GM12878 (cell line): ENCODE data around the gene RAB4B. TPM values are rescaled to one million over a fixed set of nuclear protein-coding genes. Genes with fewer than 3 reads are reported as not detected.

Source experiments
- ATAC-seq: fragments of 200-7000 bp; cut with Tn5 transposase; 3 replicates; pipeline ENCODE4 v1.9.1; 2020; ENCODE audit warnings: mild to moderate bottlenecking, moderate library complexity
- BruUV-seq: library from RNA; stranded (reverse); fragments of 400-500 nt; replicated peaks from 2 replicates; lab custom pipeline; 2021; lab: Mats Ljungman, UMichigan
- CTCF ChIA-PET: fragments of 300-600 bp; sonication (Branson Sonifier 250); formaldehyde crosslinking; extraction: SDS; loops from one replicate; lab custom pipeline; 2021; ENCODE audit warnings: inconsistent platforms; lab: Yijun Ruan, JAX
- POLR2A ChIA-PET: fragments of 350-600 bp; formaldehyde crosslinking; extraction: SDS; loops from one replicate; lab custom pipeline; 2021; ENCODE audit warnings: inconsistent platforms; lab: Charles Lee
- RAD21 ChIA-PET: fragments of 300-600 bp; sonication (Branson Sonifier 250); formaldehyde crosslinking; loops from one replicate; lab custom pipeline; 2023; ENCODE audit warnings: antibody characterized with exemption; ENCODE audit not compliant: unreplicated experiment; lab: Charles Lee
- SMC1A ChIA-PET: fragments of 300-600 bp; sonication (Branson Sonifier 250); formaldehyde crosslinking; loops from one replicate; lab custom pipeline; 2023; ENCODE audit not compliant: unreplicated experiment, uncharacterized antibody; lab: Charles Lee
- DNase-seq: peaks from one replicate; pipeline ENCODE4 v3.0.0-alpha.2; 2011; ENCODE audit warnings: low read depth, low spot score
- FAIRE-seq: peaks from 3 replicates; lab custom pipeline; 2011; peaks lifted over from hg19 to GRCh38; lab: Jason Lieb, UNC
- H2AFZ ChIP-seq: 2 replicates; pipeline ENCODE4 v1.6.0; 2011; ENCODE audit warnings: low read depth, low read length, control low read depth; ENCODE audit not compliant: control insufficient read depth
- H3K27ac ChIP-seq: 2 replicates; pipeline ENCODE4 v1.5.1; 2011; ENCODE audit warnings: control low read depth; ENCODE audit not compliant: control insufficient read depth, insufficient read depth
- H3K27me3 ChIP-seq, 2 experiments: replicated peaks in 1 of 2; 2 replicates each; pipeline versions ENCODE4 v1.6.0 to v1.6.1; 2011; ENCODE audit warnings: low read length in 1 of 2; ENCODE audit not compliant: control insufficient read depth in 2 of 2, insufficient read depth in 2 of 2
- H3K36me3 ChIP-seq, 2 experiments: 2 replicates each; pipeline ENCODE4 v1.5.1; 2011; ENCODE audit warnings: low read length in 1 of 2; ENCODE audit not compliant: control insufficient read depth in 2 of 2, insufficient read depth in 2 of 2
- H3K4me1 ChIP-seq: 2 replicates; pipeline ENCODE4 v1.6.1; 2011; ENCODE audit warnings: mild to moderate bottlenecking, low read length, moderate library complexity, mixed read lengths; ENCODE audit not compliant: control insufficient read depth, insufficient read depth
- H3K4me2 ChIP-seq: 2 replicates; pipeline ENCODE4 v1.6.0; 2011; ENCODE audit warnings: control low read depth; ENCODE audit not compliant: control insufficient read depth, insufficient read depth
- H3K4me3 ChIP-seq: fragments of 200-600 bp; sonication (generic); 2 replicates; pipeline ENCODE4 v1.5.1; 2016
- H3K79me2 ChIP-seq: 2 replicates; pipeline ENCODE4 v1.6.0; 2011; ENCODE audit warnings: low read length; ENCODE audit not compliant: control insufficient read depth, insufficient read depth
- H3K9ac ChIP-seq: 2 replicates; pipeline ENCODE4 v1.8.0; 2011; ENCODE audit warnings: low read length, control low read depth, mixed read lengths; ENCODE audit not compliant: control insufficient read depth, insufficient read depth
- H3K9me3 ChIP-seq: replicated peaks from 3 replicates; pipeline ENCODE4 v1.5.1; 2011; ENCODE audit warnings: mild to moderate bottlenecking, low read length; ENCODE audit not compliant: control insufficient read depth, insufficient read depth
- H4K20me1 ChIP-seq: 2 replicates; pipeline ENCODE4 v1.6.0; 2011; ENCODE audit not compliant: control insufficient read depth, insufficient read depth
- CHD1 ChIP-seq: IDR thresholded peaks from 2 replicates; pipeline ENCODE4 v1.6.1; 2012; ENCODE audit warnings: low read depth, low read length, improper control_type of control experiment
- EED ChIP-seq: sonication (generic); IDR thresholded peaks from 2 replicates; pipeline ENCODE4 v1.6.1; 2016; ENCODE audit warnings: antibody characterized with exemption, low read depth
- IKZF1 ChIP-seq: fragments of 450-650 bp; conservative IDR thresholded peaks from 2 replicates; pipeline ENCODE4 v1.6.1; 2017; ENCODE audit warnings: antibody characterized with exemption, mild to moderate bottlenecking
- JUNB ChIP-seq: IDR thresholded peaks from 2 replicates; pipeline ENCODE4 v1.6.1; 2016; ENCODE audit warnings: antibody characterized with exemption, mild to moderate bottlenecking
- JUND ChIP-seq: IDR thresholded peaks from 2 replicates; pipeline ENCODE4 v1.6.1; 2012; ENCODE audit warnings: low read depth, mild to moderate bottlenecking, low read length, improper control_type of control experiment, moderate library complexity
- NFIC ChIP-seq: IDR thresholded peaks from 2 replicates; pipeline ENCODE4 v1.6.1; 2012; ENCODE audit warnings: low read depth, mild to moderate bottlenecking, inconsistent platforms, low read length, moderate library complexity
- POLR2A ChIP-seq: IDR thresholded peaks from 2 replicates; pipeline ENCODE4 v1.6.1; 2011; ENCODE audit warnings: low read depth, mild to moderate bottlenecking, low read length
- RCOR1 ChIP-seq: conservative IDR thresholded peaks from 2 replicates; pipeline ENCODE4 v1.6.1; 2012; ENCODE audit warnings: low read depth, low read length, improper control_type of control experiment
- SMARCA5 ChIP-seq: fragments of 450-650 bp; IDR thresholded peaks from 2 replicates; pipeline ENCODE4 v1.6.1; 2017; ENCODE audit warnings: mild to moderate bottlenecking
- SREBF1 ChIP-seq: IDR thresholded peaks from 2 replicates; pipeline ENCODE4 v1.6.1; 2012; ENCODE audit warnings: mild to moderate bottlenecking, low read length
- SUZ12 ChIP-seq: fragments of 200-600 bp; sonication (generic); IDR thresholded peaks from one replicate; pipeline ENCODE4 v1.6.1; 2018; ENCODE audit warnings: antibody characterized with exemption, mild to moderate bottlenecking; ENCODE audit not compliant: unreplicated experiment
- ZBED1 ChIP-seq: IDR thresholded peaks from 2 replicates; pipeline ENCODE4 v1.6.1; 2016; ENCODE audit warnings: borderline replicate concordance
- ZBTB4 ChIP-seq: fragments of 450-650 bp; formaldehyde crosslinking; IDR thresholded peaks from 2 replicates; pipeline ENCODE4 v1.4.0; 2022; ENCODE audit warnings: mild to moderate bottlenecking, moderate library complexity
- WGBS: methylation state at CpG from one replicate; pipeline ENCODE4 v1.1.6; 2016; ENCODE audit warnings: low lambda C conversion rate; ENCODE audit not compliant: insufficient replicate concordance, insufficient coverage; ENCODE audit errors: missing lambda C conversion rate; 5-methylcytosine and 5-hydroxymethylcytosine counted together
- in situ Hi-C: fragments of 300-500 bp; cut with MboI; formaldehyde crosslinking; loops from 9 replicates; pipeline ENCODE4 v1.14.3; 2018; ENCODE audit warnings: mixed read lengths
- intact Hi-C: fragments of 100-400 bp; cut with micrococcal nuclease; formaldehyde crosslinking; loops from one replicate; pipeline ENCODE4 v1.14.2; 2022; ENCODE audit not compliant: unreplicated experiment
- polyA plus RNA-seq, 11 experiments: library from polyadenylated mRNA; depleted of rRNA in 4 of 11; unstranded in 6 of 11; stranded (reverse) in 5 of 11; fragments of >200 nt; fragmentation: Nextera tagmentation in 4 of 11; fragmentation: Illumina TruSeq in 1 of 11; extraction: Ambion mirVana in 4 of 11; extraction: Trizol in 1 of 11; gene quantifications; 1 replicate in 1 of 11; 2 replicates in 10 of 11; pipeline versions ENCODE4 v1.2.1 to v1.2.3, GENCODE V29; 2011 to 2016; ENCODE audit warnings: inconsistent platforms in 2 of 11, missing spikeins in 2 of 11, low read depth in 1 of 11
- total RNA-seq, 4 experiments: library from RNA; depleted of rRNA in 3 of 4; stranded (reverse); fragments of >200 nt in 3 of 4; fragmentation: Illumina TruSeq in 1 of 4; extraction: Trizol in 1 of 4; gene quantifications; 2 replicates each; pipeline versions ENCODE4 v1.2.1 to v1.2.3, GENCODE V29; 2013 to 2021
- TF ChIP-seq, protein P1 (sequence below): fragments of 450-650 bp; IDR thresholded peaks from 2 replicates; pipeline ENCODE4 v1.6.1; 2018; ENCODE audit warnings: borderline replicate concordance, mild to moderate bottlenecking; ENCODE audit not compliant: partially characterized antibody
- TF ChIP-seq, protein P2 (sequence below): fragments of 450-650 bp; IDR thresholded peaks from 2 replicates; pipeline ENCODE4 v1.6.1; 2016; ENCODE audit warnings: mild to moderate bottlenecking, moderate library complexity, borderline replicate concordance

The RAB4B gene
- total and polyA plus RNA-seq, 10 of the 15 experiments (the other 5 are each of a cell fraction or from before 2014, with no cell fraction given) = 0.60 to 51.5 (median 27.7) TPM

DNA sequence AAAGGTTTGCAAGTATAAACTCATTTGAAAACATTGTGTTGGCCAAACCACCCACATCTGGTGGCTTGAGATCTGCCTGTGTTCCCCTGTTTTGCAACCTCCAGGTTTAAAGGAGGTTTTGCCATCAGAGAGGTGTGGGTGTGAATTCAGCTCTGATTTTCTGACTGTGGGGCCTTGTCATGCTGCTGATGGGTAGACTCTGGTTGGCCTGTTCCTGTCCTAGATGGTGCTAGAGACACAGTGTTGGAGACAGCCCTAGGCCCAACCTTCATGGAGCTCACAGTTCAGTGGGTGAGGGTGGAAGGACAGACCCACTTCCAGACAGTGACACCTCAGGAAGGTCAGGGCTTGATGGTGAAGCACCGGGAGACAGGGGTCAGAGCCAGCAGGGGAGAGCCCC, 7.5 kb downstream of the RAB4B start:
- no peak for DNase-seq
- SMC1A ChIA-PET = no interaction called here
- no TSS peak for BruUV-seq
- no peaks in the 10 kb centered on the region for H3K9me3 ChIP-seq
- no peak overlapping the region for H3K4me3 ChIP-seq
- H3K4me1 ChIP-seq = peaks cover 9% of the 10 kb centered on the region
- 89% methylated on average over 1 of the region's 1 CpG for WGBS
- no peak overlapping the region for H2AFZ ChIP-seq
- no peak overlapping the region for H3K27ac ChIP-seq
- TF ChIP-seq NFIC (no peak), JUNB (no peak), JUND (no peak), SMARCA5 (no peak), IKZF1 (no peak), EED (no peak), CHD1 (no peak), RCOR1 (no peak), ZBTB4 (no peak), ZBED1 (no peak), POLR2A (no peak), SREBF1 (no peak), SUZ12 (no peak)
- TF ChIP-seq, protein P1, sequence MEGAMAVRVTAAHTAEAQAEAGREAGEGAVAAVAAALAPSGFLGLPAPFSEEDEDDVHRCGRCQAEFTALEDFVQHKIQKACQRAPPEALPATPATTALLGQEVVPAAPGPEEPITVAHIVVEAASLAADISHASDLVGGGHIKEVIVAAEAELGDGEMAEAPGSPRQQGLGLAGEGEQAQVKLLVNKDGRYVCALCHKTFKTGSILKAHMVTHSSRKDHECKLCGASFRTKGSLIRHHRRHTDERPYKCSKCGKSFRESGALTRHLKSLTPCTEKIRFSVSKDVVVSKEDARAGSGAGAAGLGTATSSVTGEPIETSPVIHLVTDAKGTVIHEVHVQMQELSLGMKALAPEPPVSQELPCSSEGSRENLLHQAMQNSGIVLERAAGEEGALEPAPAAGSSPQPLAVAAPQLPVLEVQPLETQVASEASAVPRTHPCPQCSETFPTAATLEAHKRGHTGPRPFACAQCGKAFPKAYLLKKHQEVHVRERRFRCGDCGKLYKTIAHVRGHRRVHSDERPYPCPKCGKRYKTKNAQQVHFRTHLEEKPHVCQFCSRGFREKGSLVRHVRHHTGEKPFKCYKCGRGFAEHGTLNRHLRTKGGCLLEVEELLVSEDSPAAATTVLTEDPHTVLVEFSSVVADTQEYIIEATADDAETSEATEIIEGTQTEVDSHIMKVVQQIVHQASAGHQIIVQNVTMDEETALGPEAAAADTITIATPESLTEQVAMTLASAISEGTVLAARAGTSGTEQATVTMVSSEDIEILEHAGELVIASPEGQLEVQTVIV = no peak
- TF ChIP-seq, protein P2, sequence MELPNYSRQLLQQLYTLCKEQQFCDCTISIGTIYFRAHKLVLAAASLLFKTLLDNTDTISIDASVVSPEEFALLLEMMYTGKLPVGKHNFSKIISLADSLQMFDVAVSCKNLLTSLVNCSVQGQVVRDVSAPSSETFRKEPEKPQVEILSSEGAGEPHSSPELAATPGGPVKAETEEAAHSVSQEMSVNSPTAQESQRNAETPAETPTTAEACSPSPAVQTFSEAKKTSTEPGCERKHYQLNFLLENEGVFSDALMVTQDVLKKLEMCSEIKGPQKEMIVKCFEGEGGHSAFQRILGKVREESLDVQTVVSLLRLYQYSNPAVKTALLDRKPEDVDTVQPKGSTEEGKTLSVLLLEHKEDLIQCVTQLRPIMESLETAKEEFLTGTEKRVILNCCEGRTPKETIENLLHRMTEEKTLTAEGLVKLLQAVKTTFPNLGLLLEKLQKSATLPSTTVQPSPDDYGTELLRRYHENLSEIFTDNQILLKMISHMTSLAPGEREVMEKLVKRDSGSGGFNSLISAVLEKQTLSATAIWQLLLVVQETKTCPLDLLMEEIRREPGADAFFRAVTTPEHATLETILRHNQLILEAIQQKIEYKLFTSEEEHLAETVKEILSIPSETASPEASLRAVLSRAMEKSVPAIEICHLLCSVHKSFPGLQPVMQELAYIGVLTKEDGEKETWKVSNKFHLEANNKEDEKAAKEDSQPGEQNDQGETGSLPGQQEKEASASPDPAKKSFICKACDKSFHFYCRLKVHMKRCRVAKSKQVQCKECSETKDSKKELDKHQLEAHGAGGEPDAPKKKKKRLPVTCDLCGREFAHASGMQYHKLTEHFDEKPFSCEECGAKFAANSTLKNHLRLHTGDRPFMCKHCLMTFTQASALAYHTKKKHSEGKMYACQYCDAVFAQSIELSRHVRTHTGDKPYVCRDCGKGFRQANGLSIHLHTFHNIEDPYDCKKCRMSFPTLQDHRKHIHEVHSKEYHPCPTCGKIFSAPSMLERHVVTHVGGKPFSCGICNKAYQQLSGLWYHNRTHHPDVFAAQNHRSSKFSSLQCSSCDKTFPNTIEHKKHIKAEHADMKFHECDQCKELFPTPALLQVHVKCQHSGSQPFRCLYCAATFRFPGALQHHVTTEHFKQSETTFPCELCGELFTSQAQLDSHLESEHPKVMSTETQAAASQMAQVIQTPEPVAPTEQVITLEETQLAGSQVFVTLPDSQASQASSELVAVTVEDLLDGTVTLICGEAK = no peak
- TF ChIP-seq, all 136 proteins: peak for 0
- ATAC-seq (no peak; the same call in 2 of the 3 replicates), FAIRE-seq (no peak)
- H3K36me3 ChIP-seq = no peaks in the 10 kb centered on the region
- no peaks in the 10 kb centered on the region for H3K27me3 ChIP-seq
- ChIA-PET CTCF (no interaction called here), POLR2A (interaction anchor here (0.6 kb wide), 1 partner anchor 81 kb away, joined by 6 read pairs; no protein-coding TSS in a partner anchor), RAD21 (no interaction called here)
- intact Hi-C loops (no loop called here), in situ Hi-C loops (no loop called here)
- no peaks in the 10 kb centered on the region for H4K20me1 ChIP-seq
- no peak overlapping the region for H3K9ac ChIP-seq
- H3K4me2 ChIP-seq = no peak overlapping the region
- H3K79me2 ChIP-seq = no peaks in the 10 kb centered on the region
